Posterior cingulate gyrus (tissue), 11 donors: Measurements from ENCODE around the gene TRPC3.

Experiments
- DNase-seq, 10 donors: peaks; one replicate each; pipeline versions ENCODE4 v3.0.0 to v3.0.0-alpha.2; 2020 to 2021; ENCODE audit warnings: mixed read lengths in 3 of 10
- intact Hi-C: fragments of 100-400 bp; cut with DNase I; formaldehyde crosslinking; loops from one replicate; pipeline ENCODE4 v1.15.1; 2023

Gene TRPC3

DNA sequence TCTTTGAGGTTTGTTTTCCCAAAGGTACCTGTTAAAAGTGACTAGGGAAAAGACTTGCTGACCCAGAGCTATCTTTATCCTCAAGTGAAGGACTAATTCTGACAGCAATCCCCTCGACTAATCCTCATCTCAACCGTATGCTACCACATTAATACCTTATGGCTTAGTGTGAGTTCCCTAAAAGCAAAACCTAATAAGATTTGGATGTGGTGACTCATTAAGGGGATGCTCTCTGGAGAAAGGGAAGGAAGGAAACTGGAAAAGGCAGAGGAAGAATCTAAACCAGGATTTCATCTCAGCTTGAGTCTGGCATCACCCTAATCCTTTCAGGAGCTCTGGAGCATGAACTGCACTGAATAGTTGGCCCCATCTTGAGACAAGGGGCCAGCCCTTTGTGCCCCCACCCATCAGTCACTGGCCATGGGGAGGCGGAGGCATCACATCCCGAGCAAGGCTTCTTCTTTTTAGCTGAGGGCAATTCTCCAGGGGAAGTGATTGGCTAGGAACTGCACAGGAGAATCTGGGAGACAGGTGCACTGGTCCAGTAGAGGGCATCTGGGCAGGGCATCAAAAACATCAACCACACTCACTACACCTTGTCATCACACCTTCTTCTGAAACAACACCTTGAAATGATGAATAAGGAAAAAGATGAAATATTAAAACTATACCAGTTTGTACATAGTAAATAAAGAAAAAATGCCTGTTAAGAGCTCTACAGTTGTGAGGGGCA lies 74.7 kb downstream of the TRPC3 start:
- intact Hi-C loops: no loop called here
- no peak for DNase-seq

- DNase-seq: no peak
- intact Hi-C loops: no loop called here
Observed at GRCh38 chr4:121876070-121876469, 75.8 kb downstream of the TRPC3 start.

- intact Hi-C loops: no loop called here
- no peak for DNase-seq
Observed at GRCh38 chr4:121875652-121876051, 76.2 kb downstream of the TRPC3 start.

GRCh38 chr4:121873604-121874003 lies 78.3 kb downstream of the TRPC3 start:
- intact Hi-C loops: no loop called here
- DNase-seq: no peak

- intact Hi-C loops: no loop called here
Observed at GRCh38 chr4:121869841-121870822, 81.7 kb downstream of the TRPC3 start, which contains the start of gene BBS7. Gene BBS7, minus strand, starts transcription at chr4:121870474. Its CDS starts 161 bp downstream, at chr4:121870313.

GRCh38 chr4:121863799-121864198 lies 88.1 kb downstream of the TRPC3 start:
- no peak for DNase-seq
- intact Hi-C loops: no loop called here

More at GRCh38 chr4:121869841-121870822, 81.7 kb downstream of the TRPC3 start, which contains the start of gene BBS7:
- peak; percentile 95 to 100 (median 98) for DNase-seq

DNA sequence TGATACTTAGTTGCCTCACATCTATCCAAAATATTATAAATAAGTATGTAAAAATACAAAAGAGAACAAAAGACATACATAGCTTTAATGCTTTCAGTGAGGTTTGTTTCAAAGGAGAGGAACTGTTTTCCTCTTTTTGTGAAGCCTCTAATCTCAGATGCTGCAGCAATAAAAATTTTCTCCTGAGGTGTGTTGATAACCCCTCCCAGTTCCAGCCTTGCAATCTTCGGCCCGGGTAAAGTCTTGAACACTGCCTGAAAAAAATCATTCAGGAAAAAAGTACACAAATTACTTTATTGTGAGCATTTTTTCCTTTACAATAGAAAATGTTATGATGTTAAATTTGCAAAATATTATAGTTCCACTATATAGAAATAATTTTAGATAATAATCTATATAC lies 90.4 kb downstream of the TRPC3 start:
- intact Hi-C loops: no loop called here

GRCh38 chr4:121860121-121860520 lies 91.7 kb downstream of the TRPC3 start:
- intact Hi-C loops: no loop called here
- no peak for DNase-seq

More for the DNA sequence above, 90.4 kb downstream of the TRPC3 start:
- DNase-seq: no peak

DNA sequence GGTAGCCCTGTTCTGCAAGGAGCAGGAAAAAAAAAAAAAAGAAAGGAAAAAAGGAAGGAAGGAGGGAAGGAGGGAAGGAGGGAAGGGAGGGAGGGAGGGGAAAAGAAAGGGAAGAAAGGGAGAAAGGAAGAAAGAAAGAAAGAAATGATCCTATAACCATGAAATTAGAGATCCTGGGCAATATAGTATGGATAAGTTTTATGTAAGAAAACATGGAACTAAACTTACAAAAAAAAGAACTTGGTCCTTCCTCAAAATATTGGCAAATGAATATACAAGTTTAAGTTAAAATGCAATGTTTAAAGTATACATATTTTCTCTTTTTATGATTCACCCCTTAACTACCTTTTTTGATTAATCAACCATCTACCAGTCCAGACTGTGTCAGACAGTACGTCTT lies 100.5 kb downstream of the TRPC3 start:
- no peak for DNase-seq
- intact Hi-C loops: no loop called here

- intact Hi-C loops: no loop called here
- DNase-seq: no peak
Observed at GRCh38 chr4:121846662-121847061, 105.2 kb downstream of the TRPC3 start.

GRCh38 chr4:121842862-121843261 lies 109.0 kb downstream of the TRPC3 start:
- intact Hi-C loops: no loop called here
- peak in 3 of 10 donors; percentile 15 to 78 (median 67) for DNase-seq

- no peak for DNase-seq
- intact Hi-C loops: no loop called here
Observed at GRCh38 chr4:121838136-121838535, 113.7 kb downstream of the TRPC3 start.

- intact Hi-C loops: no loop called here
- no peak for DNase-seq
Observed at GRCh38 chr4:121829511-121829910, 122.3 kb downstream of the TRPC3 start.
